Activated CD4-positive, alpha-beta T cell treated with anti-CD3 and anti-CD28 coated beads for 24 hours (primary cell): ENCODE results near the gene MTA3.

ENCODE experiments used
- DNase-seq, 2 donors: peaks; one replicate each; pipeline ENCODE4 v3.0.0-alpha.2; 2020; ENCODE audit warnings: low read depth in 2 of 2

The MTA3 gene

GRCh38 chr2:42804338-42804737 is 235.9 kb downstream of the MTA3 start:
- no peak for DNase-seq

DNA sequence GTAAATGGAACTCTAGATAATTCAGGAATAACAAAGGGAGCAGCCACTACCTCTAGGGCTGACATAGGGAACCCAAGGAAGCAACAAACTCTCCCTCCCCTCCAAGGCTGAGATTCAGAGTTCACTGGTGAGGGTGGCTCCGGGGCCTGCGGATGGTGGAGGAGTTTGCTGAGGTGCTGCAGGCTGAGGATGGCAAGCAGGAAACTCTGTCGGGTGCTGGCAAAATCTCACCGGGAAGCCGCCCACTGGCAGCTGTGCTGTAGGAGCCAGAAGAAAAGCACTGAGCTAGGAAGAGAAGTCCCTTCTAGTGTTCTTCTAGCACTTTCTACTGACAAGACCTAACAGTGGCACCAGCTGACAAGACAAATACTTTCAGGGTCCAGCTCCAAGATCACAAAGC is 236.5 kb downstream of the MTA3 start:
- DNase-seq = no peak
